RWPE2 (cell line): ENCODE data around the gene TOR4A.
A peak's percentile ranks its signal among the peaks of the same experiment; 100 is the strongest.

Experiments
- ATAC-seq: fragments of 200-7000 bp; cut with Tn5 transposase; 3 replicates; pipeline ENCODE4 v1.9.1; 2021; ENCODE audit warnings: low read depth
- DNase-seq: peaks from one replicate; pipeline ENCODE4 v3.0.0-alpha.2; 2020; ENCODE audit warnings: low spot score
- H3K27ac ChIP-seq: fragments of 450-650 bp; 2 replicates; pipeline ENCODE4 v1.5.1; 2017; ENCODE audit warnings: mild to moderate bottlenecking; ENCODE audit not compliant: poor library complexity, severe bottlenecking
- H3K27me3 ChIP-seq: fragments of 250-450 bp; sonication (Bioruptor Pico); 2 replicates; pipeline ENCODE4 v1.5.1; 2021; ENCODE audit warnings: mild to moderate bottlenecking, moderate library complexity; ENCODE audit not compliant: insufficient read depth, poor library complexity, severe bottlenecking
- H3K36me3 ChIP-seq: fragments of 250-450 bp; sonication (Bioruptor Pico); 2 replicates; pipeline ENCODE4 v1.5.1; 2020; ENCODE audit warnings: low read depth, mild to moderate bottlenecking, moderate library complexity
- H3K4me1 ChIP-seq: fragments of 250-450 bp; sonication (Bioruptor Pico); 2 replicates; pipeline ENCODE4 v1.5.1; 2021; ENCODE audit warnings: mild to moderate bottlenecking, moderate library complexity; ENCODE audit not compliant: insufficient read depth, poor library complexity, severe bottlenecking
- H3K4me3 ChIP-seq: fragments of 250-450 bp; sonication (Bioruptor Pico); 2 replicates; pipeline ENCODE4 v1.5.1; 2021; ENCODE audit warnings: mild to moderate bottlenecking, moderate library complexity; ENCODE audit not compliant: severe bottlenecking
- H3K9me3 ChIP-seq: fragments of 250-450 bp; sonication (Bioruptor Pico); 2 replicates; pipeline ENCODE4 v1.5.1; 2021; ENCODE audit warnings: mild to moderate bottlenecking, moderate library complexity; ENCODE audit not compliant: severe bottlenecking
- TF ChIP-seq, protein P1 (sequence below): fragments of 450-650 bp; IDR thresholded peaks from one replicate; pipeline ENCODE4 v1.5.1; 2017; ENCODE audit warnings: mild to moderate bottlenecking, moderate library complexity; ENCODE audit not compliant: poor library complexity, severe bottlenecking

Gene TOR4A

DNA sequence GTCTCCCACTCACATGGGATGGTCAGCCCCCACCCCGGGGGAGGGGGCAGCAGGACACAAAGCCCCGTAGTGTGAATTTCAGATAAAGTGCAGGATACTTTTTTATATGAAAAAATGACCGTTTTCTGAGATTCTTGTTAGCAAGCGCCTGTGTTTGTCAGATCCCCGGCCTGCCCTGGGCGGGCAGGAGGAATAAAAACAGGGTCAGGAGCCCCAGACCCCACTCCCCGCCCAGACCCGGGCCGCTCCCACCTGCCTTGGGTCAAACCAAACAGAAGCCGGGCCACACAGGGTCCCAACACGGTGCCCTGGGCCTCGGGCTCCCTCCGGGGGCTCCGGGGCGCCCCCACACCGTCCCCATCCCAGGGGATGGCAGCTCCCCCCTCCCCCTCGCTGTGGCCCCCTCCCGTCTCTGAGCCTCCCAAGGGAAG, 38.1 kb downstream of the TOR4A start:
- Histone ChIP-seq H3K9me3 (no peaks in the 10 kb centered on the region), H3K4me3 (no peak overlapping the region), H3K27me3 (peaks cover 4% of the 10 kb centered on the region), H3K4me1 (peaks cover 12% of the 10 kb centered on the region), H3K36me3 (no peaks in the 10 kb centered on the region), H3K27ac (no peak overlapping the region)
- ATAC-seq: no peak
- TF ChIP-seq, protein P1, sequence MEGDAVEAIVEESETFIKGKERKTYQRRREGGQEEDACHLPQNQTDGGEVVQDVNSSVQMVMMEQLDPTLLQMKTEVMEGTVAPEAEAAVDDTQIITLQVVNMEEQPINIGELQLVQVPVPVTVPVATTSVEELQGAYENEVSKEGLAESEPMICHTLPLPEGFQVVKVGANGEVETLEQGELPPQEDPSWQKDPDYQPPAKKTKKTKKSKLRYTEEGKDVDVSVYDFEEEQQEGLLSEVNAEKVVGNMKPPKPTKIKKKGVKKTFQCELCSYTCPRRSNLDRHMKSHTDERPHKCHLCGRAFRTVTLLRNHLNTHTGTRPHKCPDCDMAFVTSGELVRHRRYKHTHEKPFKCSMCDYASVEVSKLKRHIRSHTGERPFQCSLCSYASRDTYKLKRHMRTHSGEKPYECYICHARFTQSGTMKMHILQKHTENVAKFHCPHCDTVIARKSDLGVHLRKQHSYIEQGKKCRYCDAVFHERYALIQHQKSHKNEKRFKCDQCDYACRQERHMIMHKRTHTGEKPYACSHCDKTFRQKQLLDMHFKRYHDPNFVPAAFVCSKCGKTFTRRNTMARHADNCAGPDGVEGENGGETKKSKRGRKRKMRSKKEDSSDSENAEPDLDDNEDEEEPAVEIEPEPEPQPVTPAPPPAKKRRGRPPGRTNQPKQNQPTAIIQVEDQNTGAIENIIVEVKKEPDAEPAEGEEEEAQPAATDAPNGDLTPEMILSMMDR: no peak
- no peak for DNase-seq

DNA sequence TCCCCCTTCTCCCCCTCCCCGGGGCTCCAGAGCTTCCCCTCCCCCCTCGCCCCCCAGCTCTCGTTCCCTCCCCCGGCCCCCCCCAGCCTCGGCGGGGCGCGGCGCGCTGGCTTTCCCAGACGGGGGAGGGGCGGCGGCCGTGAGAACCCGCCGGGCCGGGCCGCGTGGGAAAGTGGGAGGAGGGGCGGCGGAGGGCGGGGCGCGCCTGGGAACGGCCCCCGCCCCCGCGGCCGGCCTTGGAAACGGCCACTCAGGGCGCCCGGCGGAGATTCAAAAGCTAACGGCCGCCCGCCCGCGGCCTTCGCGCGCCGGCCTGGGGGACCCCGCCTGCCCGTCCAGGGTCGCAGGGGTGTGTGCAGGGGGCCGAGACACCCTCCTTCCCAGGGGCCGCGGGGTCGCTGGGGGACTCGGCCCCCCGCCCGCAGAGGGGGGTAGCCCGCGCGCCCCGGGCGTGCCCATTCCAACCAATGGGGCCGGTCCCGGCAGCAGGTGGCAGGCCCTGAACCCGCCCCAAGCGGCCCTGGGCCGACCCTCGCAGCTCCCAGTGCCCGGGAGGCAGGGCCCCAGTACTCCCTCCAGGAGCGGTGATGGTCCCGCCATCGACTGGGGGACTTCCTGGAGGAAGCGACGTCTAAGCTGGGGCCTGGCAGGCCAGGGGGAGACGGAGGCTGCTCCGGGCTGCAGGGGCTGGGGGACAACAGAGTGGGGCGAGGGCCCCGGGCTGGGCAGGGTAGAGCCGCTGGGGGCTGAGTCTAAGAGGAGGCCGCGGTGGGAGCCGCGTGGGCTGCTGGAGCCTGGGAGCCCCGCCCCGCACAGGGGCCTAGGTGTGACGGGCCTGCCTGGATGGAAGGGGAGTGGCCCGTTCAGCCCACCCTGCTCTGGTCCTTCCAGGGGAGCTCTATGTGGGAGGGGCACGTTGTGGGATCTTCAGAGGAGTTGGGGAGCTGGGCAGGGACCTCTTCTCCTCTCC, 38.8 kb downstream of the TOR4A start:
- Histone ChIP-seq H3K9me3 (no peaks in the 10 kb centered on the region), H3K27ac (no peak overlapping the region), H3K27me3 (peaks cover 4% of the 10 kb centered on the region), H3K4me3 (peak overlapping the region; percentile 23), H3K4me1 (peaks cover 5% of the 10 kb centered on the region), H3K36me3 (no peaks in the 10 kb centered on the region)
- no peak for DNase-seq
- TF ChIP-seq, protein P1: no peak
- no peak for ATAC-seq

DNA sequence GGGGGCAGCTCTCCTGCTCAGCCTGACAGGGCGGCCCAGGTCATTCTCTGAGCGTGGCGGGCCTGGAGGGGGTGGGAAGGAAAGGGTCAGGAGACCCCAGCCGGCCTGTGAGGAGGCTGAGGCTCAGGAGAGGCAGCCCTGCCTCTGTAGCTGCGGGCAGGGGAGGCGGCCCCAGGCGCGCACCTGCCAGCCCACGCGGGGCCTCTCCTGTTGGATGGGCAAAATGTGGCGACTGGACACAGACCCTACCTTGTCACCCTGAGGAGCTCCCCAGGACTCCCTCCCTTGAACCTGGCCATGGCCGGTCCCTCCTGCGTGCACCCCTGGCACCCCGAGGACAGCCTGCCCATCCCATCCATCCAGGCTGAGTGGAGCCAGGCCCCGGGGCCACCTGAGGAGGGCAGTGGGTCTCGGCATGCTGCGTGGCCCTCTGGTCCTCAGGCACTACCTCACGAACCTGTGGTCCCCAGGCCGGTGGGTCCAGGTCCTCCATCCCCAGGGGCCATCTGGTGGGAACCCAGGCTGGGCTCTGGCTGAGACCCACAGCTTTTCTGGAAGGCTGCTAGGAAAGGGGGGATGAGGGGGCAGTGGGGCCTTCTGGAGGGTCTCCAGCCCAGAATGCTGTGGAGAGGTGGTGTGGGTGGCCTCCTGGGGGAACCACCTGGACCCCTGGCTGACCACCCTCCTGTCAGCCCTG, 39.6 kb downstream of the TOR4A start:
- no peaks in the 10 kb centered on the region for H3K4me1 ChIP-seq
- H3K36me3 ChIP-seq: no peaks in the 10 kb centered on the region
- TF ChIP-seq, protein P1: no peak
- H3K27me3 ChIP-seq: peaks cover 4% of the 10 kb centered on the region
- H3K9me3 ChIP-seq: no peaks in the 10 kb centered on the region
- ATAC-seq: no peak
- H3K4me3 ChIP-seq: no peak overlapping the region
- DNase-seq: no peak
- H3K27ac ChIP-seq: no peak overlapping the region

DNA sequence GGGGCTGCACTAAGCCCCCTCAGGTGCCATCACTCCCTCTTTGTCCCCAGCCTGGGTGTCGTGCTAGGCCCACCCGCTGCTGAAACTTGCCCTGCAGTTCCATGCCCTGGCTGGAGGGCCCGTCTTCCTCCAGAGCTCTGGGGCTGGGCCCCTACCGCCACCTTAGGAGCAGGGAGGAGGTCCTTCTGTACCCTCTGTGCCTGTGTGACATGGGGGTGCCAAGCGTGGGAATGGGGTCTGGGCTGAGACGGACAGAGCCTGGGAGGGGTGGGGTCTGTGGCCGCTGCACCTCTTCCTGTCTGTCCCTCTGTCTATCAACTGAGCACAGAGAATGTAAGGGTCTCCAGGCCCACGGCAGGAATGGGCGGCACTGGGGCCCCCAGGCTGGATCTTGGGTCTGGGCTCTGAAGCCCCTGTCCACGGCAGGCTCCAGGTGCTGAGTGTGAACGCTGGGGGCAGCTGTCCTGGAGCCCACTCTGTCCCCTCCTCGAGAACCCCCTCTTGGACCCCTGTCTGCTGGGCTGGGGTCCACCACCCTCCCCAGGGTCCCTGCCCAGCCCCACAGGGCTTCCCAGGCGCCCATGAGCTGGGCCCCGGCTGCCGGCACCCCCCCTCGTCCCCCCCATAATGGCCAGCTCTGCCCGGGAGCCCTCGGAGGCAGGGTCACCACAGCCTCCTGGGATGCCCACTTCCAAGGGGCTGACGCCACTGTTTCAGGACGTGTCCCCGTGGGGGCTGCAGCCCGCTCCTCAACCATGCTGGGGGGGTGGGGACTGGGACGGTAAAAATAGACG, 40.4 kb downstream of the TOR4A start:
- H3K27ac ChIP-seq: no peak overlapping the region
- H3K4me1 ChIP-seq: no peaks in the 10 kb centered on the region
- H3K27me3 ChIP-seq: peaks cover 4% of the 10 kb centered on the region
- H3K9me3 ChIP-seq: no peaks in the 10 kb centered on the region
- TF ChIP-seq, protein P1: no peak
- ATAC-seq (no peak), DNase-seq (no peak)
- H3K36me3 ChIP-seq: no peaks in the 10 kb centered on the region
- no peak overlapping the region for H3K4me3 ChIP-seq
